Measurements from ENCODE around the gene NUDT15. TPM values are rescaled to one million over a fixed set of nuclear protein-coding genes. Genes with fewer than 3 reads are reported as not detected.
"Not testable (repeated sequence)": the region's sequence is repeated elsewhere in the genome, so short reads cannot be mapped to it uniquely, and the experiment has no call there.

Gene NUDT15
- total RNA-seq, 2 experiments from 2014 or later, result 17.8 to 26.8 TPM

DNA sequence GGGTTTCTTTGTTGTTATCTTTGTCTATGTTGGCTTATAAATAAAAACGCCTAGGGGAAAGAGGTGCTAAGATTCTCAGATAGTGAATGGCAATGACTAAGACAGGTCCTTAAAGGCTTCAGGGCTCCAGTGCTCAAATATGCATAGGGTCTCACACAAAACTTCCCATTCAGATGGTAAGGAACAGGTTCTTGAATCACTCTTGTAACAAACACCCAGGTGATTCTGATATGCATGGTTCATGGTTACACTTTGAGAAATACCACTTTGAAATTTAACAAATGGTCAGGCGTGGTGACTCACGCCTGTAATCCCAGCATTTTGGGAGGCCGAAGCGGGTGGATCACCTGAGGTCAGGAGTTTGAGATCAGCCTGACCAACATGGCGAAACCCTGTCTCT, 17.1 kb downstream of the NUDT15 start:
- H3K79me2 ChIP-seq (ENCODE audit: insufficient read depth, low read depth, low read length), result no peaks in the 10 kb centered on the region
- H3K27ac ChIP-seq (ENCODE audit: low read depth, low read length, poor library complexity, severe bottlenecking), result no peak overlapping the region
- TF ChIP-seq EZH2phosphoT487 (IDR thresholded peaks at IDR 0.05; ENCODE audit: borderline replicate concordance, low read depth, low read length), result no peak
- TF ChIP-seq, protein P1, sequence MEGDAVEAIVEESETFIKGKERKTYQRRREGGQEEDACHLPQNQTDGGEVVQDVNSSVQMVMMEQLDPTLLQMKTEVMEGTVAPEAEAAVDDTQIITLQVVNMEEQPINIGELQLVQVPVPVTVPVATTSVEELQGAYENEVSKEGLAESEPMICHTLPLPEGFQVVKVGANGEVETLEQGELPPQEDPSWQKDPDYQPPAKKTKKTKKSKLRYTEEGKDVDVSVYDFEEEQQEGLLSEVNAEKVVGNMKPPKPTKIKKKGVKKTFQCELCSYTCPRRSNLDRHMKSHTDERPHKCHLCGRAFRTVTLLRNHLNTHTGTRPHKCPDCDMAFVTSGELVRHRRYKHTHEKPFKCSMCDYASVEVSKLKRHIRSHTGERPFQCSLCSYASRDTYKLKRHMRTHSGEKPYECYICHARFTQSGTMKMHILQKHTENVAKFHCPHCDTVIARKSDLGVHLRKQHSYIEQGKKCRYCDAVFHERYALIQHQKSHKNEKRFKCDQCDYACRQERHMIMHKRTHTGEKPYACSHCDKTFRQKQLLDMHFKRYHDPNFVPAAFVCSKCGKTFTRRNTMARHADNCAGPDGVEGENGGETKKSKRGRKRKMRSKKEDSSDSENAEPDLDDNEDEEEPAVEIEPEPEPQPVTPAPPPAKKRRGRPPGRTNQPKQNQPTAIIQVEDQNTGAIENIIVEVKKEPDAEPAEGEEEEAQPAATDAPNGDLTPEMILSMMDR (conservative IDR thresholded peaks at IDR 0.05; ENCODE audit: low read length), result no peak
- H3K9me3 ChIP-seq (ENCODE audit: low read length), result no peaks in the 10 kb centered on the region
- no peak overlapping the region for H3K4me2 ChIP-seq (ENCODE audit: low read length)
- H3K4me1 ChIP-seq (ENCODE audit: insufficient read depth, low read length, poor library complexity, severe bottlenecking), result no peaks in the 10 kb centered on the region
- no peaks in the 10 kb centered on the region for H4K20me1 ChIP-seq (ENCODE audit: insufficient read depth, low read length)
- no peak overlapping the region for H3K4me3 ChIP-seq (ENCODE audit: low read depth, low read length, poor library complexity, severe bottlenecking)
- H2AFZ ChIP-seq (ENCODE audit: low read length), result no peak overlapping the region
- ChIA-PET CTCF (ENCODE audit: unreplicated experiment) (no interaction called here), POLR2A (no interaction called here)
- intact Hi-C loops (cut with micrococcal nuclease; ENCODE audit: unreplicated experiment), result no loop called here
- no TSS peak for BruUV-seq (replicated peaks)
- no peaks in the 10 kb centered on the region for H3K9me2 ChIP-seq (ENCODE audit: insufficient read depth, low read length)
- DNase-seq (ENCODE audit: low spot score), result no peak
- peaks cover 58% of the 10 kb centered on the region for H3K36me3 ChIP-seq (ENCODE audit: insufficient read depth, low read length)

DNA sequence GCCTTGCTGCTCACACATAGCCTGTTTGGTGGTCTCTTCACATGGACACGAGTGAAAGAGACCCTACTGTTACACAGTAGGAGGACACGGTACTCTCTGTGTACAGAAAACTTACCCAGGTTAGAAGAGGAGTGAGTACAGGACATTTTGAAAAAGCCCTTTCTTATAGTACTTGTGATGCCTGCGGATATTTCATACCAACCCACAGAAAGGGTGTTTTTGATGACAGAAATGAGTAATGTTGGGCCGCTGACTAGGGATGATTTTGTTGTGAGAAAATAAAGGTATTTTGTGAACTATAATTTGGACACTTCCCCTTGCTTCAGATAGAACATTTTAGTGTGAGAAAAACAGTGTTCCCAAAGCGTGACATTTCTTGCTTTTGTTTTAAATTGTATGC, 18.2 kb downstream of the NUDT15 start:
- H3K9me2 ChIP-seq (ENCODE audit: insufficient read depth, low read length), result no peaks in the 10 kb centered on the region

DNA sequence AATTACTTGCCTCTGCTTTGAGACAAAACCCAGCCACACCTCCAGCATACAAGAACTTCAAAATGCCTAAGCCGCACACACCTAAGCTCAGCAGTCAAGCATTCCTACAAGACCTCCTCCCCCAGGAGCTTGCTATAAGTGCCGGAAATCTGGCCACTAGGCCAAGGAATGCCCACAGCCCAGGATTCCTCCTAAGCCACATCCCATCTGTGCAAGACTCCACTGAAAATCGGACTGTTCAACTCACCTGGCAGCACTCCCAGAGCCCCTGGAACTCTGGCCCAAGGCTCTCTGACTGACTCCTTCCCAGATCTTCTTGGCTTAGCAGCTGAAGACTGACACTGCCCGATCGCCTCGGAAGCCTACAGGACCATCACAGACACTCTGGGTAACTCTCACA, 21.0 kb downstream of the NUDT15 start:
- H3K4me3 ChIP-seq (ENCODE audit: low read depth, low read length, poor library complexity, severe bottlenecking); H3K4me1 ChIP-seq (ENCODE audit: insufficient read depth, low read length, poor library complexity, severe bottlenecking); H2AFZ ChIP-seq (ENCODE audit: low read length); DNase-seq (ENCODE audit: low spot score); H4K20me1 ChIP-seq (ENCODE audit: insufficient read depth, low read length); intact Hi-C loops (cut with micrococcal nuclease; ENCODE audit: unreplicated experiment); H3K79me2 ChIP-seq (ENCODE audit: insufficient read depth, low read depth, low read length); BruUV-seq (replicated peaks); H3K27ac ChIP-seq (ENCODE audit: low read depth, low read length, poor library complexity, severe bottlenecking); H3K9me2 ChIP-seq (ENCODE audit: insufficient read depth, low read length); CTCF ChIA-PET (ENCODE audit: unreplicated experiment); H3K9me3 ChIP-seq (ENCODE audit: low read length); POLR2A ChIA-PET; H3K4me2 ChIP-seq (ENCODE audit: low read length): not testable (repeated sequence)
- peaks cover 31% of the 10 kb centered on the region for H3K36me3 ChIP-seq (ENCODE audit: insufficient read depth, low read length)

More for the DNA sequence above, 18.2 kb downstream of the NUDT15 start:
- no peaks in the 10 kb centered on the region for H3K79me2 ChIP-seq (ENCODE audit: insufficient read depth, low read depth, low read length)
- no peak for DNase-seq (ENCODE audit: low spot score)
- no peaks in the 10 kb centered on the region for H3K4me1 ChIP-seq (ENCODE audit: insufficient read depth, low read length, poor library complexity, severe bottlenecking)
- TF ChIP-seq EZH2phosphoT487 (IDR thresholded peaks at IDR 0.05; ENCODE audit: borderline replicate concordance, low read depth, low read length), result no peak
- TF ChIP-seq, protein P1 (conservative IDR thresholded peaks at IDR 0.05; ENCODE audit: low read length), result no peak
- CTCF ChIA-PET (ENCODE audit: unreplicated experiment), result no interaction called here
- no TSS peak for BruUV-seq (replicated peaks)
- H3K4me3 ChIP-seq (ENCODE audit: low read depth, low read length, poor library complexity, severe bottlenecking), result no peak overlapping the region
- no peak overlapping the region for H3K4me2 ChIP-seq (ENCODE audit: low read length)
- no peak overlapping the region for H2AFZ ChIP-seq (ENCODE audit: low read length)
- POLR2A ChIA-PET, result no interaction called here
- peaks cover 48% of the 10 kb centered on the region for H3K36me3 ChIP-seq (ENCODE audit: insufficient read depth, low read length)
- no peaks in the 10 kb centered on the region for H4K20me1 ChIP-seq (ENCODE audit: insufficient read depth, low read length)
- H3K9me3 ChIP-seq (ENCODE audit: low read length), result no peaks in the 10 kb centered on the region
- H3K27ac ChIP-seq (ENCODE audit: low read depth, low read length, poor library complexity, severe bottlenecking), result no peak overlapping the region
- intact Hi-C loops (cut with micrococcal nuclease; ENCODE audit: unreplicated experiment), result no loop called here

DNA sequence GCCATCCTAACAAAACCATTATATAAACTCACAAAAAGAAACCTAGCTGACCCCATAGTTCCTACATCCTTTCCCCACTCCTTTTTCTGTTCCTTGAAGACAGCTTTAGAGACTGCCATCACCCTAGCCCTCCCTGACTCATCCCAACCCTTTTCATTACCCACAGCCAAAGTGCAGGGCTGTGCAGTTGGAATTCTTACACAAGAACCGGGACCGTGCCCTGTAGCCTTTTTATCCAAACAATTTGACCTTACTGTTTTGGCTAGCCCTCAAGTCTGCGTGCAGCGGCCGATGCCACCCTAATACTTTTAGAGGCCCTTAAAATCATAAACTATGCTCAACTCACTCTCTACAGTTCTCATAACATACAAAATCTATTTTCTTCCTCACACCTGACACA, 22.4 kb downstream of the NUDT15 start:
- H2AFZ ChIP-seq (ENCODE audit: low read length); POLR2A ChIA-PET; CTCF ChIA-PET (ENCODE audit: unreplicated experiment); BruUV-seq (replicated peaks); H3K9me2 ChIP-seq (ENCODE audit: insufficient read depth, low read length); DNase-seq (ENCODE audit: low spot score); intact Hi-C loops (cut with micrococcal nuclease; ENCODE audit: unreplicated experiment); H3K79me2 ChIP-seq (ENCODE audit: insufficient read depth, low read depth, low read length); H3K9me3 ChIP-seq (ENCODE audit: low read length); H3K4me2 ChIP-seq (ENCODE audit: low read length); H4K20me1 ChIP-seq (ENCODE audit: insufficient read depth, low read length); H3K4me3 ChIP-seq (ENCODE audit: low read depth, low read length, poor library complexity, severe bottlenecking); H3K4me1 ChIP-seq (ENCODE audit: insufficient read depth, low read length, poor library complexity, severe bottlenecking); H3K27ac ChIP-seq (ENCODE audit: low read depth, low read length, poor library complexity, severe bottlenecking): not testable (repeated sequence)
- peaks cover 33% of the 10 kb centered on the region for H3K36me3 ChIP-seq (ENCODE audit: insufficient read depth, low read length)

Measured in OCI-LY7 (cell line).